ENCODE measurements around the gene KCNQ1.

DNA sequence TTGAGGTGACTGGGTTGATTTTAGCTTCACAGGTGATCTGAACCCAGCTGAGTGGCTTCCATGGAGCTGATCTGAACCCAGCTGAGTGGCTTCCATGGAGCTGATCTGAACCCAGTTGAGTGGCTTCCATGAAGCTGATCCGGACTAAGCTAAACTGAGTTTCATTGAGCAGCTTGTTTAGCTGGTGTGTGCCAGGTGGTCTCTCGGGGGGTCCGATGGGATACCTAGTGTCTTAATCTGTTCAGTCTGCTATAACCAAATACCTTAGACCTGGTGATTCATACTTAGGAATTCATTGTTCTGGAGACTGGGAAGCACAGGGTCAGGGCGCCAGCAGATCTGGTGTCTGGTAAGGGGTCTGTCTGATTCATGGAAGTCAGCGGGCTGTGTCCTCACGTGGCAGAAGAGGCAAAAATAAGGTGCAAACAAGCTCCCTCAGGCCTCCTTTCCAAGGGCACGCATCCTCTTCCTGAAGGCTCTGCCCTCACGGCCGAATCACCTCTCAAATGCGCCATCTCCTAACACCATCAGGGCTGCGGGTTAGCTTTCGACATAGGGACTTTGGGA, 307.5 kb downstream of the KCNQ1 start:
- TF ChIP-seq, protein P1, sequence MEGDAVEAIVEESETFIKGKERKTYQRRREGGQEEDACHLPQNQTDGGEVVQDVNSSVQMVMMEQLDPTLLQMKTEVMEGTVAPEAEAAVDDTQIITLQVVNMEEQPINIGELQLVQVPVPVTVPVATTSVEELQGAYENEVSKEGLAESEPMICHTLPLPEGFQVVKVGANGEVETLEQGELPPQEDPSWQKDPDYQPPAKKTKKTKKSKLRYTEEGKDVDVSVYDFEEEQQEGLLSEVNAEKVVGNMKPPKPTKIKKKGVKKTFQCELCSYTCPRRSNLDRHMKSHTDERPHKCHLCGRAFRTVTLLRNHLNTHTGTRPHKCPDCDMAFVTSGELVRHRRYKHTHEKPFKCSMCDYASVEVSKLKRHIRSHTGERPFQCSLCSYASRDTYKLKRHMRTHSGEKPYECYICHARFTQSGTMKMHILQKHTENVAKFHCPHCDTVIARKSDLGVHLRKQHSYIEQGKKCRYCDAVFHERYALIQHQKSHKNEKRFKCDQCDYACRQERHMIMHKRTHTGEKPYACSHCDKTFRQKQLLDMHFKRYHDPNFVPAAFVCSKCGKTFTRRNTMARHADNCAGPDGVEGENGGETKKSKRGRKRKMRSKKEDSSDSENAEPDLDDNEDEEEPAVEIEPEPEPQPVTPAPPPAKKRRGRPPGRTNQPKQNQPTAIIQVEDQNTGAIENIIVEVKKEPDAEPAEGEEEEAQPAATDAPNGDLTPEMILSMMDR (conservative IDR thresholded peaks at IDR 0.05; ENCODE audit: low read depth in 2 of 2) = no peak
- TF ChIP-seq EZH2 (IDR thresholded peaks at IDR 0.05; ENCODE audit: low read depth, unreplicated experiment) = no peak
- no peak for TF ChIP-seq POLR2AphosphoS5 (IDR thresholded peaks at IDR 0.05; ENCODE audit: low read depth)
- TF ChIP-seq EZH2phosphoT487 (IDR thresholded peaks at IDR 0.05; ENCODE audit: unreplicated experiment) = no peak
- TF ChIP-seq, protein P2, sequence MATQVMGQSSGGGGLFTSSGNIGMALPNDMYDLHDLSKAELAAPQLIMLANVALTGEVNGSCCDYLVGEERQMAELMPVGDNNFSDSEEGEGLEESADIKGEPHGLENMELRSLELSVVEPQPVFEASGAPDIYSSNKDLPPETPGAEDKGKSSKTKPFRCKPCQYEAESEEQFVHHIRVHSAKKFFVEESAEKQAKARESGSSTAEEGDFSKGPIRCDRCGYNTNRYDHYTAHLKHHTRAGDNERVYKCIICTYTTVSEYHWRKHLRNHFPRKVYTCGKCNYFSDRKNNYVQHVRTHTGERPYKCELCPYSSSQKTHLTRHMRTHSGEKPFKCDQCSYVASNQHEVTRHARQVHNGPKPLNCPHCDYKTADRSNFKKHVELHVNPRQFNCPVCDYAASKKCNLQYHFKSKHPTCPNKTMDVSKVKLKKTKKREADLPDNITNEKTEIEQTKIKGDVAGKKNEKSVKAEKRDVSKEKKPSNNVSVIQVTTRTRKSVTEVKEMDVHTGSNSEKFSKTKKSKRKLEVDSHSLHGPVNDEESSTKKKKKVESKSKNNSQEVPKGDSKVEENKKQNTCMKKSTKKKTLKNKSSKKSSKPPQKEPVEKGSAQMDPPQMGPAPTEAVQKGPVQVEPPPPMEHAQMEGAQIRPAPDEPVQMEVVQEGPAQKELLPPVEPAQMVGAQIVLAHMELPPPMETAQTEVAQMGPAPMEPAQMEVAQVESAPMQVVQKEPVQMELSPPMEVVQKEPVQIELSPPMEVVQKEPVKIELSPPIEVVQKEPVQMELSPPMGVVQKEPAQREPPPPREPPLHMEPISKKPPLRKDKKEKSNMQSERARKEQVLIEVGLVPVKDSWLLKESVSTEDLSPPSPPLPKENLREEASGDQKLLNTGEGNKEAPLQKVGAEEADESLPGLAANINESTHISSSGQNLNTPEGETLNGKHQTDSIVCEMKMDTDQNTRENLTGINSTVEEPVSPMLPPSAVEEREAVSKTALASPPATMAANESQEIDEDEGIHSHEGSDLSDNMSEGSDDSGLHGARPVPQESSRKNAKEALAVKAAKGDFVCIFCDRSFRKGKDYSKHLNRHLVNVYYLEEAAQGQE (IDR thresholded peaks at IDR 0.05; ENCODE audit: unreplicated experiment) = no peak
- no peak for TF ChIP-seq CREB1 (CRISPR knock-in tag; IDR thresholded peaks at IDR 0.05; ENCODE audit: low read depth)
- no peak for TF ChIP-seq NANOG (IDR thresholded peaks at IDR 0.05; ENCODE audit: borderline replicate concordance)

All from GM23338 (cell line).